Smooth muscle cell (in vitro differentiated cells): Measurements from ENCODE around the gene MTUS2. TPM values are rescaled to one million over a fixed set of nuclear protein-coding genes. Genes with fewer than 3 reads are reported as not detected.

ENCODE experiments used
- DNase-seq: peaks from one replicate; lab custom pipeline; 2025; ENCODE audit not compliant: unreplicated experiment; lab: John Stamatoyannopoulos, UW
- H2AFZ ChIP-seq: fragments of 200-600 bp; sonication (generic); 2 replicates; pipeline ENCODE4 v1.6.0; 2016; ENCODE audit warnings: antibody characterized with exemption, low read depth, mild to moderate bottlenecking
- H3F3A ChIP-seq: fragments of 200-600 bp; sonication (generic); 2 replicates; pipeline ENCODE4 v1.6.0; 2017; ENCODE audit warnings: antibody characterized with exemption, low read depth
- H3K27ac ChIP-seq: fragments of 200-600 bp; sonication (generic); 2 replicates; pipeline ENCODE4 v1.5.1; 2016; ENCODE audit warnings: low read depth, mild to moderate bottlenecking
- H3K27me3 ChIP-seq: fragments of 200-600 bp; sonication (generic); 2 replicates; pipeline ENCODE4 v1.6.1; 2016; ENCODE audit warnings: low read depth, mild to moderate bottlenecking
- H3K36me3 ChIP-seq: fragments of 200-600 bp; sonication (generic); 2 replicates; pipeline ENCODE4 v1.5.1; 2016; ENCODE audit warnings: low read depth
- H3K4me1 ChIP-seq: fragments of 200-600 bp; sonication (generic); 2 replicates; pipeline ENCODE4 v1.5.1; 2016; ENCODE audit warnings: low read depth
- H3K4me2 ChIP-seq: fragments of 200-600 bp; sonication (generic); 2 replicates; pipeline ENCODE4 v1.6.0; 2016; ENCODE audit warnings: mild to moderate bottlenecking
- H3K4me3 ChIP-seq: fragments of 200-600 bp; sonication (generic); 2 replicates; pipeline ENCODE4 v1.5.1; 2016; ENCODE audit warnings: mild to moderate bottlenecking
- H3K79me2 ChIP-seq: fragments of 200-600 bp; sonication (generic); 2 replicates; pipeline ENCODE4 v1.6.0; 2016; ENCODE audit warnings: low read depth, mild to moderate bottlenecking
- H3K9ac ChIP-seq: fragments of 200-600 bp; sonication (generic); 2 replicates; pipeline ENCODE4 v1.6.0; 2016; ENCODE audit warnings: low read depth
- H3K9me3 ChIP-seq: fragments of 200-600 bp; sonication (generic); replicated peaks from 2 replicates; pipeline ENCODE4 v1.5.1; 2016; ENCODE audit warnings: low read depth
- H4K20me1 ChIP-seq: fragments of 200-600 bp; sonication (generic); 2 replicates; pipeline ENCODE4 v1.6.0; 2016; ENCODE audit warnings: low read depth
- CTCF ChIP-seq: fragments of 200-600 bp; sonication (generic); IDR thresholded peaks from 2 replicates; pipeline ENCODE4 v1.5.1; 2017; ENCODE audit warnings: borderline replicate concordance, mild to moderate bottlenecking, antibody characterized with exemption; ENCODE audit not compliant: insufficient read depth, poor library complexity, severe bottlenecking
- WGBS: methylation state at CpG from one replicate; pipeline ENCODE4 v1.1.7; 2016; ENCODE audit warnings: low lambda C conversion rate; 5-methylcytosine and 5-hydroxymethylcytosine counted together
- polyA plus RNA-seq: library from polyadenylated mRNA; unstranded; fragments of >200 nt; fragmentation: Nextera tagmentation; extraction: Ambion mirVana; gene quantifications from 2 replicates; pipeline ENCODE4 v1.2.1, GENCODE V29; 2016
- total RNA-seq: library from RNA; depleted of rRNA; stranded (reverse); fragments of >200 nt; gene quantifications from 2 replicates; pipeline ENCODE4 v1.2.3, GENCODE V29; 2014

The MTUS2 gene
- total and polyA plus RNA-seq, 2 experiments from 2014 or later = 0.06 to 0.63 TPM

- Histone ChIP-seq H3K4me2 (no peak overlapping the region), H3K9me3 (no peaks in the 10 kb centered on the region), H3F3A (no peaks in the 10 kb centered on the region), H3K27me3 (no peaks in the 10 kb centered on the region), H3K36me3 (no peaks in the 10 kb centered on the region), H3K9ac (no peak overlapping the region), H3K27ac (no peak overlapping the region), H3K4me3 (no peak overlapping the region), H2AFZ (no peak overlapping the region), H3K79me2 (no peaks in the 10 kb centered on the region), H3K4me1 (no peaks in the 10 kb centered on the region), H4K20me1 (no peaks in the 10 kb centered on the region)
- DNase-seq = no peak
- no peak for TF ChIP-seq CTCF
- 90% methylated on average over 7 of the region's 7 CpGs for WGBS
Measured at GRCh38 chr13:29081697-29082440, 261.7 kb downstream of the MTUS2 start.

DNA sequence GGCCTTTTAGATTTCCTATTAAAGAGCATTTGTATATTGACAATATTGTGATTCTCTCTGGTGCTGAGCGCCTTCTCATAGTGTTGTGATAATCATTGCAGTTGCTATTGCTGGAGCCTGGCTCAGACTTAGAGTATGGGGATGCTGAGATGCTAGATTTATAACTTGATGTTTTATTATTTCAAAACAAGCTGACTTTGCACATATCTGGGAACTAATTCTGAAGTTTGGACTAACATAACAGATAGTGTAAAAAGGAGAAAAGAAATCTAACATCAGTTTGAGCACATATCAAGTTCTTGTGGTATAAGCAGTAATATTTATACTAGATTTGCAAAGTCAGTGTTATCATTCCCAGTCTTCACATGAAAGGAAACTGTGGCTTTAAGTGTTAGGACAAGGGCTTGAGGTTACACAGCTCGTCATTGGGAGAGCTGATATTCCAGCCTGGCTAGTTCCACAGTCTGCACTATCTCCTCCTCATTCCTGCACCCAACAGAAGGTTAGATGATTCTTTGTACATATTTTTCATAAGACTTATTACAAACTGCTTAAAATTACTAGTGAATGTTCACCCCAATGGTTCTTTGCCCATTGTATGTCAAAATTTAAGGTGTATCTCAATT is 279.8 kb downstream of the MTUS2 start:
- no peak overlapping the region for H3K9ac ChIP-seq
- WGBS = 50% methylated on average over 2 of the region's 2 CpGs
- H2AFZ ChIP-seq = no peak overlapping the region
- DNase-seq = no peak
- H3F3A ChIP-seq = no peaks in the 10 kb centered on the region
- no peak overlapping the region for H3K27ac ChIP-seq
- H3K4me3 ChIP-seq = no peak overlapping the region
- H3K36me3 ChIP-seq = no peaks in the 10 kb centered on the region
- H4K20me1 ChIP-seq = no peaks in the 10 kb centered on the region
- H3K27me3 ChIP-seq = no peaks in the 10 kb centered on the region
- no peaks in the 10 kb centered on the region for H3K9me3 ChIP-seq
- TF ChIP-seq CTCF = no peak
- H3K4me2 ChIP-seq = peak overlapping the region; percentile 36
- H3K4me1 ChIP-seq = no peaks in the 10 kb centered on the region
- no peaks in the 10 kb centered on the region for H3K79me2 ChIP-seq

- H3K4me2 ChIP-seq = no peak overlapping the region
- H3F3A ChIP-seq = no peaks in the 10 kb centered on the region
- H3K27me3 ChIP-seq = no peaks in the 10 kb centered on the region
- H3K27ac ChIP-seq = no peak overlapping the region
- no peaks in the 10 kb centered on the region for H4K20me1 ChIP-seq
- no peaks in the 10 kb centered on the region for H3K36me3 ChIP-seq
- TF ChIP-seq CTCF = no peak
- H3K4me1 ChIP-seq = no peaks in the 10 kb centered on the region
- H3K9me3 ChIP-seq = no peaks in the 10 kb centered on the region
- no peak overlapping the region for H3K4me3 ChIP-seq
- no peak overlapping the region for H2AFZ ChIP-seq
- DNase-seq = no peak
- no peak overlapping the region for H3K9ac ChIP-seq
- 93% methylated on average over 15 of the region's 15 CpGs for WGBS
- no peaks in the 10 kb centered on the region for H3K79me2 ChIP-seq
Measured at GRCh38 chr13:29100758-29101157, 280.6 kb downstream of the MTUS2 start.
